Activated T-helper 1 cell treated with anti-CD3 and anti-CD28 coated beads, Interleukin-2, amount 50 U/mL, for 16 hours (primary cell): Measurements from ENCODE around the gene PIK3CG.
"Not testable (repeated sequence)": the region's sequence is repeated elsewhere in the genome, so short reads cannot be mapped to it uniquely, and the experiment has no call there.

Experiments used
- DNase-seq, 2 donors: peaks; one replicate each; pipeline ENCODE4 v3.0.0-alpha.2; 2020; ENCODE audit warnings: low read depth in 1 of 2, low spot score in 1 of 2

Gene PIK3CG

DNA sequence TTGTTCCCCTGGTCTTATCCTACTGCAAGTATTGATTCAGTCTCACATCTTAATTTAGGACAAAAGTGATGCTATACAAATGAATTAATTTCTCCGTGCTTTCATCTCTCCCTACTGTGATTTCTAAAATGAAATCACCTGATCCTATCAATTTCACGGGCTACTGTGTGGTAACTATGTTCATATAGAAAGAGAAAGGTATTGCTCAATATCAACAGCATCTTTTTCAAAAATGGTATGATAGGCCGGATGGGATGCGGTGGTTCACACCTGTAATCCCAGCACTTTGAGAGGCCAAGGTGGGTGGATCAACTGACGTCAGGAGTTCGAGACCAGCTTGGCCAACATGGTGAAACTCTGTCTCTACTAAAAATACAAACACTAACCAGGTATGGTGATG, 71.2 kb downstream of the PIK3CG start:
- no peak for DNase-seq

DNA sequence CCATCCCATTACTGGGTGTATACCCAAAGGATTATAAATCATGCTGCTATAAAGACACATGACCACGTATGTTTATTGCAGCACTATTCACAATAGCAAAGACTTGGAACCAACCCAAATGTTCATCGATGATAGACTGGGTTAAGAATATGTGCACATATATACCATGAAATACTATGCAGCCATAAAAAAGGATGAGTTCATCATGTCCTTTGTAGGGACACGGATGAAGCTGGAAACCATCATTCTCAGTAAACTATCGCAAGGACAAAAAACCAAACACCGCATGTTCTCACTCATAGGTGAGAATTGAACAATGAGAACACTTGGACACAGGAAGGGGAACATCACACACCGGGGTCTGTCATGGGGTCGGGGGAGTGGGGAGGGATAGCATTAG, 73.0 kb downstream of the PIK3CG start:
- not testable (repeated sequence) for DNase-seq

DNA sequence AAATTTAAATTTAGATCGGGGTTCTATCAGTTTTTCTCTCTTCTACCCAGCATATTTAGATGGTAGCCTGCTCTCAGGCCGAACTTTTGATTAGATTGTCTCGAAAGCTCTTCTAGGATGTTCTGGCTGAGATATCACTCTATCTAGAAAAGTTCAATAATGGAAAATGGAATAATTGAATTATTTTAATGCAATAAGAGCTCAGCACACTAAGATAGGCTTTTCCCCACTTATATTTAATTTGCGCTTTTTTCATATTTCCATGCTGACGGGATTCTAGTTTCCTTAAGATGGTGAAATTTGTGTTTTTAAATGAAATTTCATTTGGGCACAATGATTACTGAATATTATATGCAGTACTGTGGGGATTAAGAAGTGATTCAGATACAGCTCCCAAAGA, 73.7 kb downstream of the PIK3CG start:
- no peak for DNase-seq

DNA sequence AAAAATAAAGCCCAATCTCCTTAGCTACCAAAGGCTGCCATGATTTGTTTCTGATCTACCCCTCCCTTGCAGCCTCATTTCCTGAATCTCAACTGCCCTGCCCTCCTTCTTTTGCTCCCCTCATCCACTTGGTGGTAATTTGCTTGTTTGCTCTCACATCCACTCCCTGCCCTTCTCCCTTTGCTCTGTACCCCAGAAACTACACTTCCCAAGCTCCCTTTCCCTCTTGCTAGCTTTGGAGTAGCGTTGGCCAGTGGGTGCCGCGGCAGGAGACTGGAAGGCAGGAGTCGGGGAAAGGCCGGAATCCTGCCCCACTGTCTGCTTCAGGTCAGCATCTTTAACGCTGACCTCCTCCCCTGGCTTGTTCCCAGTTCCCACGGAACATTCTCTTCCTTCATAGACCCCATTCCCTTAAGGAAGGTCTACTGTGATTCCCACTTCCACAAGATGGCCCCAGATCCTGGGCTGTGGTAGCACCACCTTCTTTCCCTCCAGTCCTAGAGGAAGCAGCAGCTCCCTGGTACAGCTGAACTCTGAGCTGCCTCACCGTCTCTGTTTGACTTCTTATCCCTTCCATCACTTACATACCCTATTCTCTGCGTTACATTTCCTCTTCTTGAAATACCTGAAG, 79.1 kb downstream of the PIK3CG start:
- no peak for DNase-seq

DNA sequence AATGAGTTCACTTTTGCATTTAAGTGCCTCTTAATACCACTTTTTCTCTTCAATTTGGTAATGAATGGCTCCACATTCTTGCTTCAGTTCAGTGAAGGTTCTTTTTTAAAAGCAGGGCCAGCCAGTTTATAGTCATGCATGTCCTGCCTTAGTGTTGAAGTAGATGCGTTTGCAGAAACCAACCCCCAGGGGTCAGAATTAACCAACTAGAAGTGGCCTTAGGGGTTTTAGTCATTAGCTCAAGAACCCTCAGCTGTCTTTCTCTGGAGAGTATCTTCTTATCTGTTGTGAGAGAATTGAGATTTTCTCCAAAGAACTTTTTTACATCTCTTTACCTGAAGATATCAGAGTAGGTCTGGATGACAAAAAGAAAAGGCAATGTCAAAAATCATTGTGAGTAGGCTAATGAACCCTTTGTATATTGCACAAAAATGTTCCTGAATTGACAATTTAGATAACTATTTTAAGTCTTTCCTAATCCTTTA, 82.2 kb downstream of the PIK3CG start:
- DNase-seq: no peak

DNA sequence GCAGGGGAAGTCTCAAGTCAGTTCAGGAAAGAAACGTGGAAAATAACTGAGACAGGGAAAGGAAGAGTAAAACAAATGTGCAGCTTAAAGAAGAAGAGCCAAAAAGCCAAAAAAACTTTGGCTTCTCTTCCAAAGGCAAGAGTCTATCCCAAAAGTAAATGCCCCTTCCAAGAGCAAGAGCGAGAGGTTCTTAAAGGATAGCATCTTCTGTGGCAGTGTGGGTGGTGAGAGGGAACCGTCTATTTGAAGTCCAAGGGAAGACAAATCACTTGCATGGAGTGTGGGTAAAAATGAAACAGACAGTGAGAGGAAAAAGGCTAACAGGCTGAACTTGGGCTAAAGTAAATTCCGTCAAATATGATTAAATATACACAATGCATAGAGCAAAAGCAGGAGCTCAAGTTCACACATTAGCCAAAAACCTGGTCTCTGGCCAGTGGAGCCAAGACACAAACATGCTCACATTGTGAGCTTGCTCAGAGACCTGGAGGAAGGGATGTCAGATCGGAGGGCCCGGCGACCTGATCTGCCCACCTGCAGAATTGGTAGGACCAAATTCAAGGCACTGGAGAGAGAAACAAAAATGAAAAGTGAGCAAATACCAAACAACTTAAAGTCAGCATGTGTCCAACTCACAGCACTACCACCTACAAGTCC, 87.0 kb downstream of the PIK3CG start:
- no peak for DNase-seq

DNA sequence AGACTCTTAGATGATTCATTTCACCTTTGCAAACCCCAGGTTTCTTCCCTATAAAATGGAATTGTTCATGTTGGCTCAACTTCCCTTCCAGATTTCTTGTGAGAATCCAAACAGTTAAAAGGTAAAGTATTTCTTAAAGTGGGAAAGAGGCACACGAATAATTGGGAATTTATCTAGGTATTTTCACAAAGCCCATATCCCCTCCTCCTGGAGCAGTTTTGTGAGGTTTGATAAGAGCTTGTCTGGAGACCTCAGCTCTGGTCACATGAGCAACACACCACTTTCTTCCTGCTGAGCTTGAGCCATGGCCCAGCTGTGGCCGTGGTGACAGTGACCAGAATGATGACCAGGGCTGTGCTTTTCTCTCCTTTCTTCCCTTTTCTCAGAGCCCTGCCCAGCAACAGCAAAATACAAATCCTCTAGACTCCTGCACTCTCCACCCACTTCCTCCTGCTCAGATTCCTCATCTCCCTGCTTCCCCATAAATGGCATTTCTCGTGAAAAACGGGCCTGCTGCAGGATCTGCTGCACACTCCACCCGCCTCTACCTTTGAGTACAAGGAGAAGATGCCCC, 87.7 kb downstream of the PIK3CG start:
- DNase-seq: no peak

DNA sequence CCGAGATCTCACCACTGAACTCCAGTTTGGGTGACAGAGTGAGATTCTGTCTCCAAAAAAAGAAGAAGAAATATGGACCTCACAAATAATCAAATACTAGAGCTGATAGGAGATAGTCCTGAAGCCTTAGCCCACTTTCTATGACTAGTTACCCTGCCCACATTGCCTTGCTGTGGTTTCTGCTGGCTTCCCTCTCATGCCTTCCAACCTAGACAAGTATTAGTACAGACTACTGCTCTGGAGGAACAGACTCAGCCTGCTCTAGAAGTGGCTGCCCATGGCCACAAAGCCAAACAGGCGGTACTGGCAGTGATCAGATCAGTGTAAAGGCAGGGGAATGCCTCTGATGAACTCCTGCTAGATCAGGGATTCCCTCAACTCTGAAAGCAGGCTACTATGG, 89.8 kb downstream of the PIK3CG start:
- DNase-seq: no peak

DNA sequence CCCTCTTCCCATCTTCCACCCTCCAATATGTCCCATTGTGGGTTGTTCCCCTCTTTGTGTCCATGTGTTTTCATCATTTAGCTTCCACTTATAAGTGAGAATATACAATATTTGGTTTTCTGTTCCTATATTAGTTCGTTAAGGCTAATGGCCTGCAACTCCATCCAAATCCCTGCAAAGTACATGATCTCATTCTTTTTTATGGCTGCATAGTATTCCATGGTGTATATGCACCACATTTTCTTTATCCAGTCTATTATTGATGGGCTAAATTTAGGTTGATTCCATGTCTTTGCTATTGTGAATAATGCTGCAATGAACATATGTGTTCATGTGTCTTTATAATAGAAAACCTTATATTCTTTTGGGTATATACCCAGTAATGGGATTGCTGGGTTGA, 90.8 kb downstream of the PIK3CG start:
- DNase-seq: not testable (repeated sequence)
